Hematopoietic multipotent progenitor cell treated with erythropoietin and hydrocortisone succinate and interleukin-3 and kit ligand, for 6 days (in vitro differentiated cells): ENCODE data around the gene NCOR1.
"Not testable (repeated sequence)": the region's sequence is repeated elsewhere in the genome, so short reads cannot be mapped to it uniquely, and the experiment has no call there.

Source experiments
- DNase-seq: peaks from one replicate; pipeline ENCODE4 v3.0.0-alpha.2; 2015

Gene NCOR1

GRCh38 chr17:16083223-16083622 is 132.1 kb downstream of the NCOR1 start:
- no peak for DNase-seq

GRCh38 chr17:16081507-16082087 is 133.7 kb downstream of the NCOR1 start:
- no peak for DNase-seq

- no peak for DNase-seq
Measured at GRCh38 chr17:16080366-16080765, 135.0 kb downstream of the NCOR1 start.

- DNase-seq = no peak
Measured at GRCh38 chr17:16075949-16076348, 139.4 kb downstream of the NCOR1 start.

GRCh38 chr17:16074423-16074822 is 140.9 kb downstream of the NCOR1 start:
- DNase-seq = no peak

GRCh38 chr17:16073845-16074244 is 141.5 kb downstream of the NCOR1 start:
- DNase-seq = no peak

- DNase-seq = no peak
Measured at GRCh38 chr17:16072031-16072430, 143.3 kb downstream of the NCOR1 start.

- DNase-seq = no peak
Measured at GRCh38 chr17:16068323-16068722, 147.0 kb downstream of the NCOR1 start.

GRCh38 chr17:16066125-16066524 is 149.2 kb downstream of the NCOR1 start:
- no peak for DNase-seq

- no peak for DNase-seq
Measured at GRCh38 chr17:16061631-16062030, 153.7 kb downstream of the NCOR1 start.

- not testable (repeated sequence) for DNase-seq
Measured at GRCh38 chr17:16055139-16055538, 160.2 kb downstream of the NCOR1 start.

- DNase-seq = no peak
Measured at GRCh38 chr17:16052486-16052885, 162.8 kb downstream of the NCOR1 start.

GRCh38 chr17:16050844-16051243 is 164.5 kb downstream of the NCOR1 start:
- DNase-seq = no peak

- no peak for DNase-seq
Measured at GRCh38 chr17:16048811-16049449, 166.4 kb downstream of the NCOR1 start.

- no peak for DNase-seq
Measured at GRCh38 chr17:16046966-16047365, 168.4 kb downstream of the NCOR1 start.

- no peak for DNase-seq
Measured at GRCh38 chr17:16044487-16044886, 170.8 kb downstream of the NCOR1 start.

GRCh38 chr17:16040710-16041251 is 174.6 kb downstream of the NCOR1 start:
- no peak for DNase-seq

- DNase-seq = peak; percentile 19
Measured at GRCh38 chr17:16037636-16038035, 177.7 kb downstream of the NCOR1 start.

- no peak for DNase-seq
Measured at GRCh38 chr17:16036261-16036660, 179.1 kb downstream of the NCOR1 start.

- DNase-seq = no peak
Measured at GRCh38 chr17:16033729-16034349, 181.5 kb downstream of the NCOR1 start.

GRCh38 chr17:16027708-16028584 is 187.4 kb downstream of the NCOR1 start:
- DNase-seq = peak; percentile 65

- no peak for DNase-seq
Measured at GRCh38 chr17:16026895-16027294, 188.4 kb downstream of the NCOR1 start.

- DNase-seq = no peak
Measured at GRCh38 chr17:16025202-16025601, 190.1 kb downstream of the NCOR1 start.
